K562 (cell line): ENCODE results near the gene PLS1. TPM values are rescaled to one million over a fixed set of nuclear protein-coding genes. Genes with fewer than 3 reads are reported as not detected.

Experiments used
- ARID1B ChIP-seq: fragments of 450-650 bp; IDR thresholded peaks from 2 replicates; pipeline ENCODE4 v1.6.1; 2016; ENCODE audit warnings: antibody characterized with exemption, mild to moderate bottlenecking, inconsistent platforms
- ATF1 ChIP-seq, 2 experiments: fragments of 450-650 bp in 1 of 2; IDR thresholded peaks; 2 replicates each; pipeline ENCODE4 v1.6.1; 2016; ENCODE audit warnings: missing compliant biosample characterization in 1 of 2, missing genetic modification characterization in 1 of 2
- BCL6 ChIP-seq: fragments of 250-450 bp; sonication (Bioruptor Pico); IDR thresholded peaks from 2 replicates; pipeline ENCODE4 v1.4.0; 2020
- BRF1 ChIP-seq: IDR thresholded peaks from 3 replicates; pipeline ENCODE4 v1.6.1; 2011; ENCODE audit warnings: borderline replicate concordance, mild to moderate bottlenecking; ENCODE audit not compliant: insufficient read length; ENCODE audit errors: extremely low read depth
- CREB5 ChIP-seq: fragments of 250-450 bp; sonication (Bioruptor Pico); IDR thresholded peaks from 2 replicates; pipeline ENCODE4 v1.5.0; 2020; ENCODE audit warnings: mild to moderate bottlenecking
- DIDO1 ChIP-seq: fragments of 450-650 bp; IDR thresholded peaks from 2 replicates; pipeline ENCODE4 v1.6.1; 2016; ENCODE audit warnings: low read depth, missing biosample characterization, missing genetic modification characterization
- DPF2 ChIP-seq: fragments of 450-650 bp; IDR thresholded peaks from 2 replicates; pipeline ENCODE4 v1.6.1; 2016
- ETV6 ChIP-seq, 3 experiments: fragments of 150-350 bp in 1 of 3; sonication (generic) in 1 of 3; formaldehyde crosslinking in 1 of 3; IDR thresholded peaks; 2 replicates each; pipeline versions ENCODE4 v1.6.1 to v1.8.0; 2014 to 2022; ENCODE audit warnings: borderline replicate concordance in 2 of 3, low read depth in 2 of 3, antibody characterized with exemption in 1 of 3, low read length in 1 of 3, mild to moderate bottlenecking in 1 of 3, missing genetic modification reagents in 1 of 3
- FOXJ2 ChIP-seq: fragments of 200-800 bp; sonication (Bioruptor generic); IDR thresholded peaks from 2 replicates; pipeline ENCODE4 v1.6.1; 2016; ENCODE audit warnings: missing genetic modification characterization, missing compliant biosample characterization
- GATA2 ChIP-seq: sonication (generic); formaldehyde crosslinking; IDR thresholded peaks from 2 replicates; pipeline ENCODE4 v1.4.0; 2020; ENCODE audit warnings: mild to moderate bottlenecking, missing genetic modification reagents
- MEIS2 ChIP-seq: fragments of 450-650 bp; IDR thresholded peaks from 2 replicates; pipeline ENCODE4 v1.6.1; 2014; ENCODE audit warnings: mild to moderate bottlenecking; ENCODE audit not compliant: partially characterized antibody
- NCOA1 ChIP-seq: fragments of 450-650 bp; IDR thresholded peaks from 2 replicates; pipeline ENCODE4 v1.6.1; 2016; ENCODE audit warnings: low read depth
- NRF1 ChIP-seq, 2 experiments: fragments of 450-650 bp; IDR thresholded peaks in 1 of 2; conservative IDR thresholded peaks in 1 of 2; 2 replicates each; pipeline ENCODE4 v1.6.1; 2014; ENCODE audit warnings: mild to moderate bottlenecking in 2 of 2
- PHTF2 ChIP-seq: fragments of 250-450 bp; sonication (Bioruptor Pico); IDR thresholded peaks from 2 replicates; pipeline ENCODE4 v1.5.0; 2021; ENCODE audit warnings: mild to moderate bottlenecking
- POLR2AphosphoS2 ChIP-seq: IDR thresholded peaks from 2 replicates; pipeline ENCODE4 v1.6.1; 2012; ENCODE audit warnings: low read length, improper control_type of control experiment
- RBM14 ChIP-seq: fragments of 200-400 bp; formaldehyde crosslinking; IDR thresholded peaks from 2 replicates; pipeline ENCODE4 v1.6.1; 2018; ENCODE audit warnings: low read depth, mild to moderate bottlenecking, low read length, moderate library complexity, borderline replicate concordance; ENCODE audit not compliant: insufficient read depth
- RFX7 ChIP-seq: fragments of 250-450 bp; sonication (Bioruptor Pico); IDR thresholded peaks from 2 replicates; pipeline ENCODE4 v1.5.1; 2021; ENCODE audit warnings: mild to moderate bottlenecking
- SMARCA4 ChIP-seq: fragments of 450-650 bp; IDR thresholded peaks from 2 replicates; pipeline ENCODE4 v1.6.1; 2016
- SMC3 ChIP-seq: conservative IDR thresholded peaks from 2 replicates; pipeline ENCODE4 v1.6.1; 2011; ENCODE audit warnings: low read depth, low read length, improper control_type of control experiment; ENCODE audit not compliant: insufficient read depth
- ZBTB8A ChIP-seq: fragments of 450-650 bp; IDR thresholded peaks from 2 replicates; pipeline ENCODE4 v1.6.1; 2018; ENCODE audit warnings: mild to moderate bottlenecking, moderate library complexity; ENCODE audit not compliant: partially characterized antibody
- ZBTB9 ChIP-seq: fragments of 450-650 bp; formaldehyde crosslinking; IDR thresholded peaks from 2 replicates; pipeline ENCODE4 v1.4.0; 2020; ENCODE audit warnings: mild to moderate bottlenecking, moderate library complexity
- ZFP91 ChIP-seq: sonication (generic); formaldehyde crosslinking; IDR thresholded peaks from 2 replicates; pipeline ENCODE4 v1.8.0; 2022; ENCODE audit warnings: mild to moderate bottlenecking, missing genetic modification reagents
- ZNF12 ChIP-seq: sonication (generic); formaldehyde crosslinking; IDR thresholded peaks from 2 replicates; pipeline ENCODE4 v1.4.0; 2020; ENCODE audit warnings: mild to moderate bottlenecking, missing genetic modification reagents
- ZNF133 ChIP-seq: fragments of 250-450 bp; sonication (Bioruptor Pico); IDR thresholded peaks from 2 replicates; pipeline ENCODE4 v1.4.0; 2020; ENCODE audit warnings: mild to moderate bottlenecking
- ZNF146 ChIP-seq: IDR thresholded peaks from one replicate; pipeline ENCODE4 v1.6.1; 2018; ENCODE audit warnings: missing compliant biosample characterization; ENCODE audit not compliant: unreplicated experiment
- ZNF77 ChIP-seq: fragments of 250-450 bp; sonication (Bioruptor Pico); IDR thresholded peaks from 2 replicates; pipeline ENCODE4 v1.5.0; 2020
- ZNF780A ChIP-seq: fragments of 250-450 bp; sonication (Bioruptor Pico); IDR thresholded peaks from 2 replicates; pipeline ENCODE4 v1.5.0; 2021; ENCODE audit warnings: mild to moderate bottlenecking
- ZZZ3 ChIP-seq: fragments of 450-650 bp; IDR thresholded peaks from 2 replicates; pipeline ENCODE4 v1.6.1; 2016; ENCODE audit warnings: antibody characterized with exemption, mild to moderate bottlenecking, moderate library complexity
- polyA plus RNA-seq, 8 experiments: library from polyadenylated mRNA; depleted of rRNA in 4 of 8; stranded (reverse) in 5 of 8; unstranded in 3 of 8; fragments of >200 nt; fragmentation: Nextera tagmentation in 2 of 8; fragmentation: Illumina TruSeq in 1 of 8; extraction: Ambion mirVana in 2 of 8; extraction: Trizol in 1 of 8; gene quantifications; 2 replicates each; pipeline versions ENCODE4 v1.2.1 to v1.2.3, GENCODE V29; 2011 to 2014; ENCODE audit warnings: inconsistent platforms in 1 of 8, missing spikeins in 1 of 8
- total RNA-seq, 7 experiments: library from RNA; depleted of rRNA in 6 of 7; stranded (reverse); fragments of >200 nt in 6 of 7; fragmentation: Illumina TruSeq in 2 of 7; extraction: Trizol in 2 of 7; gene quantifications; 2 replicates each; pipeline versions ENCODE4 v1.2.1 to v1.2.3, GENCODE V29; 2011 to 2021; ENCODE audit warnings: low replicate concordance in 1 of 7

The PLS1 gene
- total and polyA plus RNA-seq, 9 of the 15 experiments (the other 6 are each of a cell fraction or from before 2014, with no cell fraction given) = 6.1 to 21.3 (median 13.0) TPM

GRCh38 chr3:142574665-142575064 is 21.5 kb upstream of the PLS1 start (continued):
- TF ChIP-seq ZNF146 (CRISPR knock-in tag) = no peak
- no peak for TF ChIP-seq NRF1 (conservative IDR thresholded peaks at IDR 0.05 in 1 of 2, IDR thresholded peaks at IDR 0.05 in 1 of 2)
- TF ChIP-seq ZBTB9 (CRISPR knock-in tag) = no peak
- no peak for TF ChIP-seq RBM14
- no peak for TF ChIP-seq SMC3
- no peak for TF ChIP-seq FOXJ2 (tag)
- peak; percentile 41; the same call in 1 of the 2 replicates for TF ChIP-seq SMARCA4
- TF ChIP-seq ZNF12 (CRISPR knock-in tag) = no peak
- peak; percentile 72 for TF ChIP-seq ARID1B
- no peak for TF ChIP-seq BCL6 (CRISPR knock-in tag)
- no peak for TF ChIP-seq BRF1
- TF ChIP-seq ZZZ3 = no peak
- no peak for TF ChIP-seq POLR2AphosphoS2
- no peak for TF ChIP-seq RFX7 (CRISPR knock-in tag)
- TF ChIP-seq CREB5 (CRISPR knock-in tag) = no peak
- no peak for TF ChIP-seq ZFP91 (CRISPR knock-in tag)
- TF ChIP-seq PHTF2 (CRISPR knock-in tag) = no peak
- TF ChIP-seq DPF2 = peak; percentile 32; the same call in 1 of the 2 replicates
- TF ChIP-seq ZNF780A = no peak
- 0 out of 2 replicates have a peak, but pooled peaks have one; percentile 24 for TF ChIP-seq GATA2 (CRISPR knock-in tag)
- TF ChIP-seq ATF1 (CRISPR knock-in tag; IDR thresholded peaks at IDR 0.05) = no peak
- TF ChIP-seq ATF1 (tag; IDR thresholded peaks at IDR 0.05) = no peak
- no peak for TF ChIP-seq ZNF133 (CRISPR knock-in tag)
- TF ChIP-seq ZNF77 = no peak
- TF ChIP-seq DIDO1 (tag) = no peak
- no peak for TF ChIP-seq ZBTB8A
- TF ChIP-seq NCOA1 = no peak
- TF ChIP-seq ETV6 (IDR thresholded peaks at IDR 0.05; ENCODE audit: borderline replicate concordance in 1 of 2, low read depth in 2 of 2, low read length in 1 of 2) = no peak
- no peak for TF ChIP-seq ETV6 (CRISPR knock-in tag; IDR thresholded peaks at IDR 0.05; ENCODE audit: borderline replicate concordance)
- TF ChIP-seq MEIS2 = peak; percentile 9
